HCEC 1CT (cell line): Measurements from ENCODE around the gene COQ3.
A peak's percentile ranks its signal among the peaks of the same experiment; 100 is the strongest.

ENCODE experiments used
- DNase-seq: peaks from one replicate; pipeline ENCODE4 v3.0.0-alpha.2; 2017

COQ3 gene

DNA sequence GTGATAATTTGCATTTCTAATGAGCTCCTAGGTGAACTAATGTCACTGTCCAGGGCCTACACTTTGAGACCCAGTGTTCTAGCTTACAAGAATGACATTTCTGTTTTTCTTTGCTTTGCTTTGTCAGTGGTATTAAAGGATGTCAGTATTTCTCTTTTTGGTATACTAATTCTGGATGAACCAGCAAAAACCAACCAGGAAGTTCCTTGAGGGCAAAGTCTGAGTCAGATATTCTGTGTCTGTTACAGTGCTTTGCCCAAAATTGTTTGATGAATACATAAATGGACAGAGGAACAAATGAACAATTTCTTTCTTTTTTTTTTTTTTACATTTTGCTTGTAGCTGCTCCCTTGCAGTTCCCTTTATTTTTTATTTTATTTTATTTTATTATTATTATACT, 15.4 kb downstream of the COQ3 start:
- DNase-seq, result no peak

- DNase-seq, result no peak
Measured at GRCh38 chr6:99369533-99369932, 24.5 kb downstream of the COQ3 start.

DNA sequence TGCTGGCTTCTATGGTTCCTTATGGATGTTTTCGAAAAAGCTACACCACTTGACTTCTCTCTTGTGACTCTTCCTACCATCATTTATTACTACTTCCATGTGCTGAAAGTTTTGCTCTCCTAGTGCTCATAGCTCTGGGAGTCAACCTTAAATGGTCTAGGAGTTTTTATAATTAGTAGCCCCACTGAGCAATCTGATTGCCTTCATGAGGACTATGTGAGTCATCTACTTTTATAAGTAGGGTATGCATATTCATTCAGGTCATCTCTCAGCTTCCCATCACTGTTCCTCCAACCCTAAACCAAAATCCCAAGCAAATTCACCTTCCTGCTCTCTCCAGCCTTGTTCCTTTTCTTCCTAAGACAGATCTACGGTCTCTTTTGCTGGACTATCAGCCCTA, 27.1 kb downstream of the COQ3 start:
- DNase-seq, result no peak

- no peak for DNase-seq
Measured at GRCh38 chr6:99364026-99364425, 30.0 kb downstream of the COQ3 start.

GRCh38 chr6:99362678-99363268, 31.2 kb downstream of the COQ3 start:
- no peak for DNase-seq

DNA sequence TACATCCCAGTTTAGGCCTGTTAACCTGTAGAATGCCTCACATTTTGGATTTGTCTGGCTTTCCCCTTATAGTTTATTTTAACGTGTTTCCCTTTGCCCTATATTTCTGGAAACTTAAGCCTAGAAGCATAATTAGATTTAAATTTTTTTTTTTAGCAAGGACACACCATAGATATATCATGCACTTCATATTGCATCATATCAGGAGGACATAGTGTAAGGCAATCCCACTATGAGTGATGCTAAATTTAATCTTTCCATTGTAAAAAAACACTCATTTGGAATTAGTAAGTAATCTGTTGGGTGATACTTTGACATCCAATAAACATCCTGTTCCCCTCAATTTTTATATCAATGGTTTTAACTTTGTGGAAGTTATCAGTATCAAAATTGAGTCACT, 34.2 kb downstream of the COQ3 start:
- DNase-seq, result no peak

- no peak for DNase-seq
Measured at GRCh38 chr6:99356641-99357040, 37.4 kb downstream of the COQ3 start.

DNA sequence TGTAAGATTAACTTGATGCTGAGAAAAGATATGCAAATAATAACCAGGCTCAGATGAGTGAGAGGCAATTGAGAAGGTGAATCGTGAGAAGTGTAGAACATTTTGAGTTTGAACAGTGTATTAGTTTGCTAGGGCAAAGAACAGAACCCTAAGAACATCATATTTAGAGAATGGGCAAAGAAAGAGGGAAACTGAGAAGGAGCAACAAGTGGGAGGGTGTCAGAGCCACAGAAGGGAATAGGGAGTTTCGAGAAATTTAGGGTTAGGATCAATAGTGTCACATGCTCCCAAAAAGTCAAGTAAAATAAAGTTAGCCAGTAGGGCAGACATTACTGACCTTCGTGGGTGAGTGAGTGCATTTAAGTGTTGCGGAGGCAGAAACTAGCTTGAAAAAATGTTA, 39.0 kb downstream of the COQ3 start:
- DNase-seq, result no peak

- DNase-seq, result no peak
Measured at GRCh38 chr6:99353126-99353525, 40.9 kb downstream of the COQ3 start.

- no peak for DNase-seq
Measured at GRCh38 chr6:99350573-99350972, 43.4 kb downstream of the COQ3 start.

DNA sequence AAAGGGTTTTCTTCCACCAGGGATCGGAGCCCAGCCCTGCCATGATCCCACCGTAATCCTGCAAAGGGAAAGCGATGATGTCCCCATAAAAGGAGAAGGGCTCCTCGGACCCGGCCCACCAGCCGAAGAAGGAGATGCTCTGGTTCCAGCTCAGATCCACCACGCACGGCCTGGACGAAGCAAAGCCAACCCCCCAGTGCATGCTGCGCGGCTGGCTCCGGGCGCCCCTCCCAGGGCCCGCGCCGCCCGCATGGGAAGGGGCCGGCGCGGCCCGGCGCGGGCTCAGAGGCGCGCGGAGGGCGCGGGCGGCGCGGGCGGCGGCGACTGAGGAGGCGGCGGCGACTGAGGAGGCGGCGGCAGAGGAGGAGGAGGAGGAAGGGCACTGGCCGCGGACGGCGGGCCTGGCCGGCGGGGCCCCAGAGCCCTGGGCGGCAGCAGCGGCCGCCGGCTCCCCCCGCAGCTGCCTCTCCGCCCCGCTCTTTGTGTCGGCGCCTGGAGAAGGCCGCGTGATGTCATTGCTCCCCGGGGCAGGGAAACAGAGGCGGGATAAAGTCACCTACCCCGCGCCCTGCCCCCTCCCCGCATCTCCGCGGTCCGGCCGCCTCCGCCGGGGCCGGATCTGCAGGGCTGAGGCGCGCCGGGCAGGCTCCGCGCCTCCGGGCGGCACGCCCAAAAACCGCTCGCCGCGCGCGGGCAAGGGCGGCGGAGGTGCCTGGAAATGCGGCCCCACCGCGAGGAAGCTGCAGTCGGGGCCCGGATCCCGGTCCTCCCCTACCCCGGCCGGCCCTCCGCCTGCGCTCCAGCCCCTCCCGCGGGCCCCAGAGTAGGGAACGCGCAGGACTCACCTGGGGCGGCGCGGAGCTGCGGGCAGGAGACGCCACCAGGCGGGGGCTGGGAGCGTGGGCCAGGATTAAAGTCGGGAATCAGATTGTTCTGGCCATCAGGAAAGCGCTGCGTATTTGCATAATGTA, 44.5 kb downstream of the COQ3 start, which contains the start of gene FAXC:
Gene FAXC (minus strand): TSS at position 504 of the 971 bp plus-strand sequence. CDS start 302 bp downstream, at position 202.
- no peak for DNase-seq

DNA sequence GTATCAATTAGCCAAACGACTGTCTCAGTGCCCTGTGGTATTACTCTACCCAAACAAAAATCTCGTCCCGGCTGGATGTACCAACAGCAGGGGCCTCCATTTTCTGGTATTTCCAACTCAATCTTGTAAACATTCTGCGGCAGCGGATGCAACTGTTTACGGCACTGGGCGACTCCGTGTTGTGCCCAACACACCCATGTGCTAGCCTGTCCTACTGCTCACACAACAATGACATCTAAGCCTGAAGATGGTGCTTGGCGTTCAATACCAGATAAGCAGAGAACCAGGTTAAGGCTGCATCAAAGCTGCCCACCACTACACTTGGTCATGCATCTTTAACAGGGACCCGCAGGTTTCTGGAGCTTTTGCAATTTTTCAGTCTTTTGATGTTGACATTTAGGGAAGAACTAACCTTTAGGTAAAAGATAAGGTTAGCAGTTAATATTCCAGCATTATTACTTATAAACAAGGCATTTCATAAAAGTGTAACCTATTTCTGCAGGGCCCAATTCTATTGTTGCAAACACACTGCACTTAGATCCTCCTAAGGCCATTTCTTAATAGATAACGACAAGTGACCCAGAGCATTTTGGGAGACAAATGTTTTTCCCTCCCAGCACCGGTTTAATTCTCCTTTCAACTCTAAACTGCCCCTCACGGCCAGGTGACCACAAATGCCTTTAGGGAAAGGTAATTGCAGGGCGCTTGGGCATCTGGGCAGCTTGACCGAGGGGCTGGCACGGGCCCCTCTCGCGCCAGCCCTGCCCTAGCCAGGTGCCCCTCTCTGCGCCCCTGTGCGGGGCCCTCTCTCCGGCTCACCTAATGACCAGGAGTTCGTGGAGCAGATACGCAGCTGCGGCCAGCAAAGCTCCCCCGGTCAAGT, 45.5 kb downstream of the COQ3 start:
- no peak for DNase-seq

DNA sequence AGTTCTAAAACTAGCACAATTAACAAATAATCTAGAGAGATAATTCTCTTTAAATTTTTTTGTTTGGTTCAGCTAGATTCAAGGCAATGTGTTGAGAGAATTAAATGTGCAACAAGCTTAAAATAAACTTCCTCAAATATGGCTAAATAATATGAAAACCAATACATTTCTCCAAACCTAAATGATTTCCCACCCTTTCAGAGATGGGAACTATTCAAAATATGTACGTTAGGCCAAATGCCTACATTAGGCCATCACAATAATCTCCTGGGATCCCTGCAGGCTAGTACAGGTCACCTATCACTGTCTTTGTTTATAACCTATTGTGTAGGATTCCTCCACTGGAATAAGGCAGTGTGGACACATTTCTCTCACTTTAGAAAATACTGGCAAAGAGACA, 46.2 kb downstream of the COQ3 start:
- no peak for DNase-seq

DNA sequence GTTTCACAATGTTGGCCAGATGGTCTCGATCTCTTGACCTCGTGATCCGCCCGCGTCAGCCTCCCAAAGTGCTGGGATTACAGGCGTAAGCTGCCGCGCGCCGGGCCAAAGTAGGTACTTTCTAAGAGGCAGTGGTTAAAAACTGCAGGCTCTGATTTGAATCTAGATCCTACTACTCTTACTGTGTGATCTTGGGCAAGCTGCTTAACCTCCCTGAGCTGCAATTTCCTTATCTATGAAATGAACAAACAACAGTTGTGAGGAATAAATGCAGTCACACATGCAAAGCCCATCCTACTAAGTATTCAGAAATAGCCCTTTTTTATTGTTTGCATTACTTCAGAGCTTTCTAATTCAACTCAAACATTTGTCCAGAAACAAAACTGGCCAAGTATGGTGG, 47.4 kb downstream of the COQ3 start:
- no peak for DNase-seq

GRCh38 chr6:99345164-99345563, 48.8 kb downstream of the COQ3 start:
- no peak for DNase-seq

GRCh38 chr6:99344289-99344688, 49.7 kb downstream of the COQ3 start:
- DNase-seq, result peak; percentile 9

DNA sequence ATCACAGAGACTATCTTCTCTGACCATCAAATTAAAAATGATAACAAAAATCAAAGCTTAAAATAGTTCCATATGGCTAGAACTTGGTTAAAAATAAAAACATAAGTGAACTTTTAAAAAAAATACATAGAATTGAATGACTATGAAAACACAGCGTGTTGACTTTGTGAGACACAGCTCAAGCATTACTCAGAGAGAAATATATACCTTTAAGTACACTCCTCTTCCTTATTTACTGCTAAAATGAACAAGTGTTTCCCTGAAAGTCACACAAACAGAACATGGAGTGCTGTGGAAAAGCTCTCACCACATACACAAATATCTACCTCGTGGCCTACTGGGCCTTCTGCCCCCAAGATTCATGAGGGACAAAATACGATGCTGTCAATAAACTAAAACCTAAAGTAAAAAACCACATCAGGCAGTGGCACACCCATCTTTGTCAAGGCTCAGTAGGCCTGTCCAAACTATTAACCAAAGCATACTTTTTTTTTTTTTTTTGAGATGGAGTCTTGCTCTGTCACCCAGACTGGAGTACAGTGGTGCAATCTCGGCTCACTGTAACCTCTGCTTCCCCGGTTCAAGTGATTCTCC, 52.0 kb downstream of the COQ3 start:
- no peak for DNase-seq

DNA sequence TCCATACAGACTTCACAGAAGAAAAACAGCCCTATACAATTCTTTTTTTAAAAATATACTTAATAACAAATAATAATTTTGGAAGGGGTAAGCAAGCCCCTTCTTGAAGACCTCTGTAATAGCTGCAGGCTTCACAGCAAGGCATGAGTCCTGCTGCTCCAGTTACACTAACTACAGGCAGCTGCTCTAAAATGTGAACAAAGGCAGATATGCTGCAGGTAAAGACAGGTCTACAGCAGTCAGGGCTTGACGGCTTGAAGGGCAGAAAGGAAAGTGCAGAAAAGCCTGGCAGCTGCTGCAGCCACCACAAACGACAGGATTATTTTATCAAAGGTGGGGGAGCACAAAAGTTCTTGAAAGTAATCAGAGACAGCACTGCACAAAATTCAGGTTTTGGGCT, 55.8 kb downstream of the COQ3 start:
- no peak for DNase-seq

- peak; percentile 24 for DNase-seq
Measured at GRCh38 chr6:99335298-99335697, 58.7 kb downstream of the COQ3 start.

GRCh38 chr6:99334526-99335127, 59.4 kb downstream of the COQ3 start:
- peak; percentile 55 for DNase-seq

- no peak for DNase-seq
Measured at GRCh38 chr6:99333068-99333467, 60.9 kb downstream of the COQ3 start.

- DNase-seq, result no peak
Measured at GRCh38 chr6:99331531-99331930, 62.5 kb downstream of the COQ3 start.
